ENCODE data around the gene SLC30A2. TPM values are rescaled to one million over a fixed set of nuclear protein-coding genes. Genes with fewer than 3 reads are reported as not detected.

The SLC30A2 gene
- total RNA-seq, 2 donors from 2014 or later, result 44.5 to 64.6 TPM

DNA sequence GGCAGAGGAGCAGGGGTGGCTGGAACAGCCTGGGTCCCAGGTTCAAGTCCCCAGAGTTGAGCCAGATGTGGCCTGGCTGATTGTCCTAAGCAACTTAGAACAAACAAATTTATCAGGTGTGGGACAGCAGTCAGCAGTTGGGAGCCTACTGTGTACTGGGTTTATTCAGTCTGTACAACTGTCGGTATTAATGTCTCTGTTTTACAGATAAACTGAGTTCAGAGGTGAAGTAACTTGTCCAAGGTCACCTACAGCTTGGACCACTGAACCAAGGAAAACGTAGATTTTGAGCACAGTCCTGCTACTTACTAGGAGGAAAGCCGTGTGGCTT is 36.1 kb upstream of the SLC30A2 start:
- H3K27ac ChIP-seq, result no peak overlapping the region
- H3K27me3 ChIP-seq, result no peaks in the 10 kb centered on the region
- no peak overlapping the region for H3K4me3 ChIP-seq
- intact Hi-C loops (cut with DNase I), result no loop called here
- TF ChIP-seq, protein P1, sequence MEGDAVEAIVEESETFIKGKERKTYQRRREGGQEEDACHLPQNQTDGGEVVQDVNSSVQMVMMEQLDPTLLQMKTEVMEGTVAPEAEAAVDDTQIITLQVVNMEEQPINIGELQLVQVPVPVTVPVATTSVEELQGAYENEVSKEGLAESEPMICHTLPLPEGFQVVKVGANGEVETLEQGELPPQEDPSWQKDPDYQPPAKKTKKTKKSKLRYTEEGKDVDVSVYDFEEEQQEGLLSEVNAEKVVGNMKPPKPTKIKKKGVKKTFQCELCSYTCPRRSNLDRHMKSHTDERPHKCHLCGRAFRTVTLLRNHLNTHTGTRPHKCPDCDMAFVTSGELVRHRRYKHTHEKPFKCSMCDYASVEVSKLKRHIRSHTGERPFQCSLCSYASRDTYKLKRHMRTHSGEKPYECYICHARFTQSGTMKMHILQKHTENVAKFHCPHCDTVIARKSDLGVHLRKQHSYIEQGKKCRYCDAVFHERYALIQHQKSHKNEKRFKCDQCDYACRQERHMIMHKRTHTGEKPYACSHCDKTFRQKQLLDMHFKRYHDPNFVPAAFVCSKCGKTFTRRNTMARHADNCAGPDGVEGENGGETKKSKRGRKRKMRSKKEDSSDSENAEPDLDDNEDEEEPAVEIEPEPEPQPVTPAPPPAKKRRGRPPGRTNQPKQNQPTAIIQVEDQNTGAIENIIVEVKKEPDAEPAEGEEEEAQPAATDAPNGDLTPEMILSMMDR (IDR thresholded peaks at IDR 0.05), result no peak
- no peak for TF ChIP-seq POLR2A (IDR thresholded peaks at IDR 0.05)
- no peaks in the 10 kb centered on the region for H3K36me3 ChIP-seq (replicated peaks in 1 of 2; ENCODE audit: insufficient read depth in 1 of 2, low read depth in 2 of 2)
- peaks cover 50% of the 10 kb centered on the region for H3K4me1 ChIP-seq
- no peaks in the 10 kb centered on the region for H3K9me3 ChIP-seq
- no peak for DNase-seq
- ATAC-seq, result no peak
- WGBS, 2 donors, result 45 to 47% methylated on average over 3 of the region's 3 CpGs

GRCh38 chr1:26081267-26082019 is 35.5 kb upstream of the SLC30A2 start:
- DNase-seq (peak in 1 of 4 donors; percentile 16), ATAC-seq (no peak)
- peaks cover 53% of the 10 kb centered on the region for H3K4me1 ChIP-seq
- 79 to 93% methylated on average over 3 to 8 of the region's 8 CpGs for WGBS, 2 donors
- H3K36me3 ChIP-seq (replicated peaks in 1 of 2; ENCODE audit: insufficient read depth in 1 of 2, low read depth in 2 of 2), result no peaks in the 10 kb centered on the region
- H3K27ac ChIP-seq, result peak overlapping the region in 2 of 4 donors; percentile 21 to 63
- TF ChIP-seq, protein P1 (IDR thresholded peaks at IDR 0.05), result no peak
- TF ChIP-seq POLR2A (IDR thresholded peaks at IDR 0.05), result no peak
- no peak overlapping the region for H3K4me3 ChIP-seq
- no peaks in the 10 kb centered on the region for H3K27me3 ChIP-seq
- intact Hi-C loops (cut with DNase I), result no loop called here
- H3K9me3 ChIP-seq, result no peaks in the 10 kb centered on the region

GRCh38 chr1:26079960-26080814 is 34.3 kb upstream of the SLC30A2 start:
- TF ChIP-seq, protein P1 (IDR thresholded peaks at IDR 0.05), result no peak
- no peak for TF ChIP-seq POLR2A (IDR thresholded peaks at IDR 0.05)
- peaks cover 66% of the 10 kb centered on the region for H3K4me1 ChIP-seq
- WGBS, 2 donors, result 45 to 46% methylated on average over 9 of the region's 9 CpGs
- peak in 1 of 4 donors; percentile 20 for DNase-seq
- H3K27me3 ChIP-seq, result no peaks in the 10 kb centered on the region
- H3K36me3 ChIP-seq (replicated peaks in 1 of 2; ENCODE audit: insufficient read depth in 1 of 2, low read depth in 2 of 2), result no peaks in the 10 kb centered on the region
- ATAC-seq, result peak; percentile 50
- no peaks in the 10 kb centered on the region for H3K9me3 ChIP-seq
- H3K27ac ChIP-seq, result peak overlapping the region; percentile 14 to 68 (median 60)
- intact Hi-C loops (cut with DNase I), result no loop called here
- no peak overlapping the region for H3K4me3 ChIP-seq

DNA sequence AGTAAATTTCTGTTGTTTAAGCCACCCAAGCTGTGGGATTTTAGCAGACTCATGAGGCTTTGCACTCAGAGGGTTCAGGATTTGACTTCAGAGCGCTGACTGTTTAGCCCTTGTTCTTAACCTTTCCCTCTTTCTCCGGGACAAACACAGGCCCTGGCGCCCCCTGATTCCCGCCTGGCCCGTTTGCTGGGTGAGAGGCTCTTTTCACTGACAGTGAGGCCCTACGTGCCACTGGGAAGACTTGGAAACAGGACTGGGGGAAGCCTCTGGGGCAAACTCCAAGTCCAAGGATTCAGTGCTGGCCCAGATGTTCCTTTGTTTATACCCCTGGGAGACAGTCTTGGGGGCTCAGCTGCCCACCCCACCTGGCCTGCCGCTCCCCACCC is 33.3 kb upstream of the SLC30A2 start:
- peaks cover 70% of the 10 kb centered on the region for H3K4me1 ChIP-seq
- ATAC-seq, result no peak
- H3K27ac ChIP-seq, result peak overlapping the region in 3 of 4 donors; percentile 14 to 63 (median 58)
- no peaks in the 10 kb centered on the region for H3K27me3 ChIP-seq
- H3K4me3 ChIP-seq, result no peak overlapping the region
- TF ChIP-seq, protein P1 (IDR thresholded peaks at IDR 0.05), result no peak
- no peak for TF ChIP-seq POLR2A (IDR thresholded peaks at IDR 0.05)
- no peak for DNase-seq
- no peaks in the 10 kb centered on the region for H3K36me3 ChIP-seq (replicated peaks in 1 of 2; ENCODE audit: insufficient read depth in 1 of 2, low read depth in 2 of 2)
- WGBS, 2 donors, result 69 to 80% methylated on average over 3 to 7 of the region's 7 CpGs
- no peaks in the 10 kb centered on the region for H3K9me3 ChIP-seq
- intact Hi-C loops (cut with DNase I), result no loop called here
